ENCODE results near the gene ST6GALNAC3. TPM values are rescaled to one million over a fixed set of nuclear protein-coding genes. Genes with fewer than 3 reads are reported as not detected.

Gene ST6GALNAC3
- polyA plus RNA-seq, 1 experiment: 0.05 TPM

GRCh38 chr1:76471536-76471935 is 397.0 kb downstream of the ST6GALNAC3 start:
- Histone ChIP-seq H3K36me3 (ENCODE audit: control insufficient read depth, insufficient read depth, low read length) (no peaks in the 10 kb centered on the region), H3K4me3 (ENCODE audit: low read depth, low read length) (no peak overlapping the region), H3K27me3 (ENCODE audit: control insufficient read depth, insufficient read depth, low read length) (no peaks in the 10 kb centered on the region)
- TF ChIP-seq CTCF (IDR thresholded peaks at IDR 0.05; ENCODE audit: insufficient read depth, low read depth, low read length): no peak
- ChIA-PET CTCF (no interaction called here), POLR2A (no interaction called here)
- no peak for DNase-seq (ENCODE audit: low read depth)

GRCh38 chr1:76473591-76473990 is 399.0 kb downstream of the ST6GALNAC3 start:
- ChIA-PET CTCF (no interaction called here), POLR2A (no interaction called here)
- no peak for DNase-seq (ENCODE audit: low read depth)
- no peak for TF ChIP-seq CTCF (IDR thresholded peaks at IDR 0.05; ENCODE audit: insufficient read depth, low read depth, low read length)
- no peak overlapping the region for H3K4me3 ChIP-seq (ENCODE audit: low read depth, low read length)
- H3K27me3 ChIP-seq (ENCODE audit: control insufficient read depth, insufficient read depth, low read length): no peaks in the 10 kb centered on the region
- no peaks in the 10 kb centered on the region for H3K36me3 ChIP-seq (ENCODE audit: control insufficient read depth, insufficient read depth, low read length)

GRCh38 chr1:76474922-76475321 is 400.4 kb downstream of the ST6GALNAC3 start:
- no peak for DNase-seq (ENCODE audit: low read depth)
- ChIA-PET POLR2A (no interaction called here), CTCF (no interaction called here)
- Histone ChIP-seq H3K4me3 (ENCODE audit: low read depth, low read length) (no peak overlapping the region), H3K27me3 (ENCODE audit: control insufficient read depth, insufficient read depth, low read length) (no peaks in the 10 kb centered on the region), H3K36me3 (ENCODE audit: control insufficient read depth, insufficient read depth, low read length) (no peaks in the 10 kb centered on the region)
- no peak for TF ChIP-seq CTCF (IDR thresholded peaks at IDR 0.05; ENCODE audit: insufficient read depth, low read depth, low read length)

- Histone ChIP-seq H3K27me3 (ENCODE audit: control insufficient read depth, insufficient read depth, low read length) (no peaks in the 10 kb centered on the region), H3K36me3 (ENCODE audit: control insufficient read depth, insufficient read depth, low read length) (no peaks in the 10 kb centered on the region), H3K4me3 (ENCODE audit: low read depth, low read length) (no peak overlapping the region)
- CTCF ChIA-PET: no interaction called here
- POLR2A ChIA-PET: no interaction called here
- no peak for TF ChIP-seq CTCF (IDR thresholded peaks at IDR 0.05; ENCODE audit: insufficient read depth, low read depth, low read length)
- no peak for DNase-seq (ENCODE audit: low read depth)
These were observed 402.6 kb downstream of the ST6GALNAC3 start for GRCh38 chr1:76477156-76477555.

GRCh38 chr1:76480827-76481226 is 406.3 kb downstream of the ST6GALNAC3 start:
- H3K27me3 ChIP-seq (ENCODE audit: control insufficient read depth, insufficient read depth, low read length): no peaks in the 10 kb centered on the region
- ChIA-PET CTCF (no interaction called here), POLR2A (no interaction called here)
- no peak for DNase-seq (ENCODE audit: low read depth)
- no peaks in the 10 kb centered on the region for H3K36me3 ChIP-seq (ENCODE audit: control insufficient read depth, insufficient read depth, low read length)
- TF ChIP-seq CTCF (IDR thresholded peaks at IDR 0.05; ENCODE audit: insufficient read depth, low read depth, low read length): no peak
- no peak overlapping the region for H3K4me3 ChIP-seq (ENCODE audit: low read depth, low read length)
